ENCODE data around the gene CHMP2A. TPM values are rescaled to one million over a fixed set of nuclear protein-coding genes. Genes with fewer than 3 reads are reported as not detected.

CHMP2A gene
- total and polyA plus RNA-seq, 2 of the 13 experiments (the other 11 are each of a cell fraction or from before 2014, with no cell fraction given): 49.7 to 55.0 TPM

DNA sequence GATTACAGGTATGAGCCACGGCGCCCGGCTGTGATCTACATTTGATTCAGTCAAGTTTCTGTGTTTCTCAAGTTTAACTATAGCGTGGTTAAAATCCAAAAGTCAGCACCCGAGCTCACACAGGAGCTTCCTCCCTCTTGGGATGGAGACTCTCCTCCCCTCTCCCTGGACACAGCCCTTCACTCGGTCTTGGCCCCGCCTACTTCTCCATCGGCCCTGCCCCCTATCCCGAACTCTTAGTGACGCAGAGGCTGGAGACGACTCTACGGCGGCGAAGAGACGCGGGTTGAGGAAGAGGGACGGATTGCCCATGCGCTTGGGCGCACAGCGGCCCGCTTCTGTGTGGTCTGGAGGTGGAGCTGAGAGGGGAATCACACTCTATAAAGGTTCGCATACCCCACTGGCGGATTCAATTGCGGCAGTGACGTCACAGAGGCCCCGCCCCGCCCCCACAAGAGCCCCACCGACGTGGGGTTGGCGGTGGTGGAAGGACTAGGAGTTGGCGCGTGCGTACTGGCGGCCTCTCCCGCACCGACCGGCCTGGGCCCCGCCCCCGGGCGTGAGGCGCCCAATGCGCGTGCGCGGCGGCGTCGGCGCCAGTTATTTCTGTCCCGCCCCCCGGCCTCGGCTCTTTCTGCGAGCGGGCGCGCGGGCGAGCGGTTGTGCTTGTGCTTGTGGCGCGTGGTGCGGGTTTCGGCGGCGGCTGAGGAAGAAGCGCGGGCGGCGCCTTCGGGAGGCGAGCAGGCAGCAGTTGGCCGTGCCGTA lies 10.9 kb downstream of the CHMP2A start, which contains the start of gene TRIM28:
Gene TRIM28, plus strand, starts transcription at position 239 of the 765 bp plus-strand sequence. CDS start 694 bp downstream, outside the sequence.
- Histone ChIP-seq H3K4me3 (replicated peaks in 1 of 3; ENCODE audit: insufficient read depth in 1 of 3, low read depth in 2 of 3, low read length in 3 of 3) (peak within 1 kb of the TSS; percentile 91 to 99 (median 96)), H3K4me2 (ENCODE audit: low read depth, low read length) (peak within 1 kb of the TSS; percentile 97), H3K9ac (ENCODE audit: insufficient read depth, low read depth, low read length) (peak within 1 kb of the TSS; percentile 85), H3K27ac (ENCODE audit: extremely low read length, insufficient read depth, low read length) (peak within 1 kb of the TSS; percentile 80), H3K4me1 (ENCODE audit: insufficient read depth, low read length) (peaks cover 24% of the 10 kb centered on the region), H3K36me3 (replicated peaks in 1 of 2; ENCODE audit: control insufficient read depth in 1 of 2, insufficient read depth in 2 of 2, low read length in 2 of 2) (peaks cover 19 to 33% of the 10 kb centered on the region in 2 experiments), H3K79me2 (ENCODE audit: insufficient read depth, low read length) (peaks cover 38% of the 10 kb centered on the region), H4K20me1 (ENCODE audit: insufficient read depth, low read length) (peaks cover 33% of the 10 kb centered on the region), H3K9me3 (ENCODE audit: low read length) (no peaks in the 10 kb centered on the region), H2AFZ (ENCODE audit: low read length) (no peak within 1 kb of the TSS), H3K27me3 (ENCODE audit: control insufficient read depth in 1 of 2, insufficient read depth in 2 of 2, low read length in 2 of 2) (no peaks in the 10 kb centered on the region; a peak in 2 of 5 replicates)
- intact Hi-C loops (cut with micrococcal nuclease; ENCODE audit: unreplicated experiment): no loop called here
- in situ Hi-C loops (cut with HindIII; ENCODE audit: extremely low pct_ligation_motif_present, low pct_unique_long_range_greater_than_20kb): no loop called here
- WGBS (ENCODE audit: low lambda C conversion rate): 1% methylated on average over 10 of the region's 73 CpGs
- ChIA-PET CTCF (ENCODE audit: low intra/inter-chr PET ratio, low total read pairs) (no interaction called here), POLR2A (interaction anchor here (0.5 to 3.6 kb wide), 20 partner anchors 9 to 360 kb away, joined by 3 to 59 read pairs (median 4); partner anchors contain the start of genes CHMP2A, MZF1, SLC27A5 and UBE2M)
- peak; percentile 92 for ATAC-seq
- peak; percentile 93 for FAIRE-seq
- TSS peak; percentile 89 for BruUV-seq (replicated peaks)
- peak; percentile 96 for DNase-seq (ENCODE audit: low spot score)
- peak; percentile 75 for TF ChIP-seq ERF (CRISPR knock-in tag; IDR thresholded peaks at IDR 0.05)
- TF ChIP-seq MEIS2 (CRISPR knock-in tag; IDR thresholded peaks at IDR 0.05): peak; percentile 62; the same call in 1 of the 2 replicates
- TF ChIP-seq, protein P1, sequence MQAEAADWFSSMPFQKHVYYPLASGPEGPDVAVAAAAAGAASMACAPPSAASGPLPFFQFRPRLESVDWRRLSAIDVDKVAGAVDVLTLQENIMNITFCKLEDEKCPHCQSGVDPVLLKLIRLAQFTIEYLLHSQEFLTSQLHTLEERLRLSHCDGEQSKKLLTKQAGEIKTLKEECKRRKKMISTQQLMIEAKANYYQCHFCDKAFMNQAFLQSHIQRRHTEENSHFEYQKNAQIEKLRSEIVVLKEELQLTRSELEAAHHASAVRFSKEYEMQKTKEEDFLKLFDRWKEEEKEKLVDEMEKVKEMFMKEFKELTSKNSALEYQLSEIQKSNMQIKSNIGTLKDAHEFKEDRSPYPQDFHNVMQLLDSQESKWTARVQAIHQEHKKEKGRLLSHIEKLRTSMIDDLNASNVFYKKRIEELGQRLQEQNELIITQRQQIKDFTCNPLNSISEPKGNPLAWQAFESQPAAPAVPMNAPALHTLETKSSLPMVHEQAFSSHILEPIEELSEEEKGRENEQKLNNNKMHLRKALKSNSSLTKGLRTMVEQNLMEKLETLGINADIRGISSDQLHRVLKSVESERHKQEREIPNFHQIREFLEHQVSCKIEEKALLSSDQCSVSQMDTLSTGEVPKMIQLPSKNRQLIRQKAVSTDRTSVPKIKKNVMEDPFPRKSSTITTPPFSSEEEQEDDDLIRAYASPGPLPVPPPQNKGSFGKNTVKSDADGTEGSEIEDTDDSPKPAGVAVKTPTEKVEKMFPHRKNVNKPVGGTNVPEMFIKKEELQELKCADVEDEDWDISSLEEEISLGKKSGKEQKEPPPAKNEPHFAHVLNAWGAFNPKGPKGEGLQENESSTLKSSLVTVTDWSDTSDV (CRISPR knock-in tag; IDR thresholded peaks at IDR 0.05): peak; percentile 73; the same call in 1 of the 2 replicates
- no peak for TF ChIP-seq FOXJ3 (CRISPR knock-in tag; IDR thresholded peaks at IDR 0.05; ENCODE audit: borderline replicate concordance)
- TF ChIP-seq ZNF207 (IDR thresholded peaks at IDR 0.05; ENCODE audit: borderline replicate concordance): no peak
- TF ChIP-seq, protein P2, sequence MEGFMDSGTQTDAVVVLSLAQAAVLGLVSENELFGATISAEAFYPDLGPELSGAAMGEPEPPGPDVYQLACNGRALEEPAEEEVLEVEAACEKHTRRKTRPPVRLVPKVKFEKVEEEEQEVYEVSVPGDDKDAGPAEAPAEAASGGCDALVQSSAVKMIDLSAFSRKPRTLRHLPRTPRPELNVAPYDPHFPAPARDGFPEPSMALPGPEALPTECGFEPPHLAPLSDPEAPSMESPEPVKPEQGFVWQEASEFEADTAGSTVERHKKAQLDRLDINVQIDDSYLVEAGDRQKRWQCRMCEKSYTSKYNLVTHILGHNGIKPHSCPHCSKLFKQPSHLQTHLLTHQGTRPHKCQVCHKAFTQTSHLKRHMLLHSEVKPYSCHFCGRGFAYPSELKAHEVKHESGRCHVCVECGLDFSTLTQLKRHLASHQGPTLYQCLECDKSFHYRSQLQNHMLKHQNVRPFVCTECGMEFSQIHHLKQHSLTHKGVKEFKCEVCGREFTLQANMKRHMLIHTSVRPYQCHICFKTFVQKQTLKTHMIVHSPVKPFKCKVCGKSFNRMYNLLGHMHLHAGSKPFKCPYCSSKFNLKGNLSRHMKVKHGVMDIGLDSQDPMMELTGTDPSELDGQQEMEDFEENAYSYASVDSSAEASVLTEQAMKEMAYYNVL (CRISPR knock-in tag; IDR thresholded peaks at IDR 0.05; ENCODE audit: borderline replicate concordance): no peak
- TF ChIP-seq FOXO1 (CRISPR knock-in tag; IDR thresholded peaks at IDR 0.05): peak; percentile 43; the same call in 1 of the 2 replicates
- TF ChIP-seq SMYD3 (CRISPR knock-in tag; IDR thresholded peaks at IDR 0.05): no peak
- TF ChIP-seq ZNF34 (CRISPR knock-in tag; IDR thresholded peaks at IDR 0.05; ENCODE audit: borderline replicate concordance): peak; percentile 75; the same call in 1 of the 2 replicates
- TF ChIP-seq MYNN (CRISPR knock-in tag; IDR thresholded peaks at IDR 0.05; ENCODE audit: low read depth): no peak
- 0 out of 2 replicates have a peak, but pooled peaks have one; percentile 15 for TF ChIP-seq ZBTB7B (CRISPR knock-in tag; IDR thresholded peaks at IDR 0.05)
- TF ChIP-seq, protein P3, sequence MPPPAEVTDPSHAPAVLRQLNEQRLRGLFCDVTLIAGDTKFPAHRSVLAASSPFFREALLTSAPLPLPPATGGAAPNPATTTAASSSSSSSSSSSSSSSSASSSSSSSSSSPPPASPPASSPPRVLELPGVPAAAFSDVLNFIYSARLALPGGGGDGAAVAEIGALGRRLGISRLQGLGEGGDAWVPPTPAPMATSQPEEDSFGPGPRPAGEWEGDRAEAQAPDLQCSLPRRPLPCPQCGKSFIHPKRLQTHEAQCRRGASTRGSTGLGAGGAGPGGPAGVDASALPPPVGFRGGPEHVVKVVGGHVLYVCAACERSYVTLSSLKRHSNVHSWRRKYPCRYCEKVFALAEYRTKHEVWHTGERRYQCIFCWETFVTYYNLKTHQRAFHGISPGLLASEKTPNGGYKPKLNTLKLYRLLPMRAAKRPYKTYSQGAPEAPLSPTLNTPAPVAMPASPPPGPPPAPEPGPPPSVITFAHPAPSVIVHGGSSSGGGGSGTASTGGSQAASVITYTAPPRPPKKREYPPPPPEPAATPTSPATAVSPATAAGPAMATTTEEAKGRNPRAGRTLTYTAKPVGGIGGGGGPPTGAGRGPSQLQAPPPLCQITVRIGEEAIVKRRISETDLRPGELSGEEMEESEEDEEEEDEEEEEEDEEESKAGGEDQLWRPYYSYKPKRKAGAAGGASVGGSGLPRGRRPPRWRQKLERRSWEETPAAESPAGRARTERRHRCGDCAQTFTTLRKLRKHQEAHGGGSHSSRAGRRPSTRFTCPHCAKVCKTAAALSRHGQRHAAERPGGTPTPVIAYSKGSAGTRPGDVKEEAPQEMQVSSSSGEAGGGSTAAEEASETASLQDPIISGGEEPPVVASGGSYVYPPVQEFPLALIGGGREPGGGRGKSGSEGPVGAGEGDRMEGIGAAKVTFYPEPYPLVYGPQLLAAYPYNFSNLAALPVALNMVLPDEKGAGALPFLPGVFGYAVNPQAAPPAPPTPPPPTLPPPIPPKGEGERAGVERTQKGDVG (CRISPR knock-in tag; IDR thresholded peaks at IDR 0.05; ENCODE audit: borderline replicate concordance): peak; percentile 66; the same call in 1 of the 2 replicates
- TF ChIP-seq MBD4 (IDR thresholded peaks at IDR 0.05; ENCODE audit: borderline replicate concordance, low read length): no peak
- peak; percentile 30; the same call in 1 of the 2 replicates for TF ChIP-seq KDM5A (IDR thresholded peaks at IDR 0.05; ENCODE audit: borderline replicate concordance, low read length)
- no peak for TF ChIP-seq ZNF326 (CRISPR knock-in tag; IDR thresholded peaks at IDR 0.05; ENCODE audit: borderline replicate concordance)
